ENCODE data around the gene ANP32A.
"Not testable (repeated sequence)": the region's sequence is repeated elsewhere in the genome, so short reads cannot be mapped to it uniquely, and the experiment has no call there.

Gene ANP32A

DNA sequence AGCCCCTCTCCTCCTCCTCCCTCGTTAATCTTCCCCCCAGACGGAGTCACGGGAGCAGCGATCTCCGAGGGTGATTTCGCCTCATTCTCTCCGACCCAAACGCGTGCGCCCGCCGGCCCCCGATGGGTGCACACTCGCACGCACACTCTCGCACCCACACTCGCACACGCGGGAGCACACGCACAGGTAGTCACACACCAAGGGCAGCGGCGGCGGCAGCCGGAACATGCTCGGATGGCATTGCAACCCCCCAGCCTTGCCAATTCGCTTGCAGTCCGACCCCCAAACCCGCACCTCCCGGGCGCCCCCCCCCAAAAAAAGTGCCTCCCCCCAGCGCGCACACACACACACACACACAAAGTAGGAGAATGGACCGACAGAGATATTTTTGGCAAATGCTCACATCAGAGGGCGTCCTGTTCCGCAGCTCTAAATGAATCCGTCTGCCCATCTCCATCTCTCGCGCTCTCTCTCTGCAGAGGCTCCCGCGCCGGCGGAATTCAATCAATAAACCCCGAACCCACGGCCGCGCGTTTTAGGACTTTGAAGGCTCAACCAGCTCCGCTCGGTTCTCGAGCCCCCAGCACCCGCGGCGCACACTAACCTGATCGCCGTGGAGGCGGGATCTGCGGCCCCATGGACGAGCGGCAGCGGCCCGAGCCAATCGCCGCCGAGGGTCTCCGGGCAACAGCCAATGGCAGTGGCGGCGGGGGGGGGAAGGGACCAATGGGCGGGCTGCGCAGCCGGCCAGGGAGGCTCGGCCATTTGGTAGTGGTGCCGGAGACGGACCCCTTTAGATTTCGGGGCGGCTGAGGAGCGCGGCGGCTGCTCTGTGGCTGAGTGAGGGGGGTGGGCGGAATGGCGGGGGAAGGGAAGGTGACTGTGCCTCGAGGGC lies at the start of gene ANP32A:
ANP32A (minus strand) TSS at position 601 of the 895 bp plus-strand sequence; CDS start at position 457, 144 bp downstream.
- peak; percentile 100 for DNase-seq (ENCODE audit: low spot score)

DNA sequence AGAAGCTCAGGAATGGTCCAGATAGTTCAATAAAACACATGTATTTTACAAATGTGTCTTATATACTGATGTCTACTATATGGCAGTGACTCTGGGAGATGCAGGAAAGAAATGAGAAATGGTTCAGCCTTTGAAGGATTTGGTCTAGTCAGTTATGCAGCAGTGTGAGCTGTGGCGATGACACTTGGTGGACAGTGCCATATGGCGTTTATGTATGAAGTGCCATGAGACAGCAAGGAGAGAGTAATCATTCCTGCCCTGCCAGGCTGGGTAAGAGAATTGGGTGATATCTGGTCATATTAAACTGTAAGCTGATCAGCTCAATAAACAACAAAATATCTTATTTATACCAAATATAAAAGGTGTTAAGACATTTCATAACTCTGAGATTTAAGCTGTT lies 47.6 kb upstream of the ANP32A start:
- DNase-seq (ENCODE audit: low spot score), result no peak

DNA sequence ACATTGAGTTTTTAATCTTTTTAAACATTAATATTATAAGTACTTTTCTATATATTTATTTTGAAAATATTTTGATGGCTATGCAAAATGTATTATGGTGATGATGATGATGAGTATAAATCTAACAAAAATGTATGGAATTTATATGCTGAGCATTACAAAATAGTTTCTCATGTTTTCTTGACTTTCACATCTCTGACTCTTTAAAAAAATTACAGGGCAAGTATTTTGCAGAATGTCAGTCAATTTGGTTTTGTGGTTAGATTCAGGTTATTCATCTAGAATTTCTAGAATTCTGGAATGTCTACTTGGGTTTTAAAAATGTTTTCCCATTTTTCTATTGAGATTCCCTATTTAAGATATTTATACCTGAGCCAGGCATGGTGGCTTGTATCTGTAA lies 41.7 kb upstream of the ANP32A start:
- DNase-seq (ENCODE audit: low spot score), result no peak

DNA sequence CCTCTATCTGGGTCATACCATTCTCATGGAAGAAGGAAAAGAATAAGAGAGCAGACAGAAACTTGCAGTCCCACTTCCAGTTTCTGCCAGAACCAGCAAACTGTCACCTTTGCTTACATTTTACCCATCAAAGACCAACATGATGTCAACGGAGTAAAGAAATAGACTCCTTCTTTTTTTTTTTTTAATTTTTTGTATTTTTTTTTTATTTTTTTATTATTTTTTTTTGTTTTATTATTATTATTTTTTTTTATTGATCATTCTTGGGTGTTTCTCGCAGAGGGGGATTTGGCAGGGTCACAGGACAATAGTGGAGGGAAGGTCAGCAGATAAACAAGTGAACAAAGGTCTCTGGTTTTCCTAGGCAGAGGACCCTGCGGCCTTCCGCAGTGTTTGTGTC lies 38.0 kb upstream of the ANP32A start:
- DNase-seq (ENCODE audit: low spot score), result not testable (repeated sequence)

DNA sequence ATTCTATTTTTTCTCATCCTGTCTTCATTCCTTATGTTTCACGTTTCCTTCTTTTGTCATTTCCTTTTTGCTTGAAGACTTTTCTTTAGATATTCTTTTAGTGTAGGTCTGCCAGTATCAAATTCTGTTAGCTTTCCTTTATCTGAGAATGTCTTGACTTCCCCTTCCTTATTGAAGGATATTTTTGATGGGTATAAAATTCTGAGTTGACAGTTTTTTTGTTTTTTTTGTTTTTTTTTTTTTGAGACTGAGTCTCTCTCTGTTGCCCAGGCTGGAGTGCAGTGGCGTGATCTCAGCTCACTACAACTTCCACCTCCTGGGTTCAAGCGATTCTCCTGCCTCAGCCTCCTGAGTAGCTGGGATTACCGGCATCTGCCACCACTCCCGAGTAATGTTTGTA lies 36.7 kb upstream of the ANP32A start:
- DNase-seq (ENCODE audit: low spot score), result not testable (repeated sequence)

DNA sequence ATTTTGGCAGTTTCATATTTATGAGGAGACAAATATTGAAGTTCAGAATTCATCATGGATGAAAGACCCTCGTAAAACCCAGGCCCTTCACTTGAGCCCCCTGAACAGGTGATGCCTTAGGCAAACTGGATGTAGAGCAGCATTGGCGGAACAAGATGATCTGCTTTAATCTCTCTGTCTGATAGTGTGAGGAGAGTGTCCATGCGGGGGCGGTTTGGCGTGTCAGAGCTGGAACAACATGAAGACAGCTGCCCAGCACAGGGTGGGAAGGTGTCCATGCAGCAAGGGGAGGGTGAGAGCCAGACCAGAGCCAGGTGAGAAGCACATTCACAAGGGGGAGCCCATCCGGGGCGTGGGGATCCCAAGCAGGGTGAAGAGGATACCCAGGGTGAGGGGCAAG lies 31.8 kb upstream of the ANP32A start:
- DNase-seq (ENCODE audit: low spot score), result no peak

DNA sequence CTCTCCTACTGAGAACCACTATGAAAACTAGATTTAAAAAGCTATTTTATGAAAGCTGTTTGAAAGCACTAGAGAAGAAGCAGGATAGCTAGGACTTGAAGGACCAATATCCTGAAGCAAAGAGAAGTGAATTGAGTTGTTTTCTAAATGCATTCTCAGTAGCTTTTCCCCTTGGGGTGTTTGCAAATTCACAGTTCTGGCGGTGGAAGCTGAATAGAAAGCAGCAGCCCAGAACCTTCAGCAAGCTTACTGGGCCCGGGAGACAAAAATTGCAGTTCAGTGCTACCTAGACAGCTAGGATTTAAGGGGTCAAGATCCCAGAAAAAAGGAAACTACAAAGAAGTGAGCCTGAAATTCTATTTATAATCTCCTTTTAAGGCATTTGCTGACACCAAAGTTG lies 31.3 kb upstream of the ANP32A start:
- no peak for DNase-seq (ENCODE audit: low spot score)

DNA sequence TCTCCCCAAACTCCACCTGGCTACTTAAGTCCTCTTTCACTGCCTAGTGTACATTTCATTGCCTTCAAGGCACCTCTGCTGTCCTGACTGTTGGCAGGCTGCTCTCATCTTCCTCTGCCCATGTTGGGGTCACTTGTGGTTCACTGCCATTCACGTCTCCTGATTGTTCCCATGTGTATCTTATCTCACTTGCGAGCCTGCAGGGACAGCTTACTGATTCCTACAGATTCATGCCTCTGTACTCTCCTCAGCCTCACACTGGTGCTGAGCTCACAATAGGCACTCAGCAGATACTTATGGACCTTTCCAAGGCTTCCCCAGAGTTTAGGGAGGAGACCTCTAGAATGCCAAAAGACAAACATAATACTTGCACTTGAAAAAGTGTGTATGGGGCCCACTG lies 28.8 kb upstream of the ANP32A start:
- DNase-seq (ENCODE audit: low spot score), result no peak

DNA sequence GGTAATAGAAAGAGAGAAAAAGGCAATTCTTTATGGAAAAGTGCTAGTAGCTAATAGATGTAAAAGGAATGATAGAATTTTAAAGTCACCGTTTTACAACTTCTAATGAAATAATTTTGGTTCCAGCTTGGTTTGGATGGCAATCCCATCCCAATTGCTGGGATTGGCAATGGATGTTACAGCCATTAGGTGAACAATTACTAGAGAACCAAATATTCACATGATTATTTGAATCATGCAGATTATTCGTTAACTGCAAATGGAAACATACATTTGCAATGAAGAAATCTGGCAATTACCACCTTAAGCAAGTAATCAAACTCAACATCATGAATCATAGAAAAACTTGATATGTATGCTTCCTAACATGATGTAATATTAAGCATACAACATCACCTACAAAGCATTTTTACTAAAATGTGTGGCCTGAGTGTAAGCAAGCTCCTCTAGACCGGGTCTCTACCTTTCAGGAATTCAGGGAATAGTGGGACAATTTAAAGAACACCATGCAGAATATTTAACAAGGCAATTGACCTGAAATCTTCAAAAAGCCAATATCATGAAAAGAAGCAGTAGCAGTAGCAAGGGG lies 26.2 kb upstream of the ANP32A start:
- no peak for DNase-seq (ENCODE audit: low spot score)

DNA sequence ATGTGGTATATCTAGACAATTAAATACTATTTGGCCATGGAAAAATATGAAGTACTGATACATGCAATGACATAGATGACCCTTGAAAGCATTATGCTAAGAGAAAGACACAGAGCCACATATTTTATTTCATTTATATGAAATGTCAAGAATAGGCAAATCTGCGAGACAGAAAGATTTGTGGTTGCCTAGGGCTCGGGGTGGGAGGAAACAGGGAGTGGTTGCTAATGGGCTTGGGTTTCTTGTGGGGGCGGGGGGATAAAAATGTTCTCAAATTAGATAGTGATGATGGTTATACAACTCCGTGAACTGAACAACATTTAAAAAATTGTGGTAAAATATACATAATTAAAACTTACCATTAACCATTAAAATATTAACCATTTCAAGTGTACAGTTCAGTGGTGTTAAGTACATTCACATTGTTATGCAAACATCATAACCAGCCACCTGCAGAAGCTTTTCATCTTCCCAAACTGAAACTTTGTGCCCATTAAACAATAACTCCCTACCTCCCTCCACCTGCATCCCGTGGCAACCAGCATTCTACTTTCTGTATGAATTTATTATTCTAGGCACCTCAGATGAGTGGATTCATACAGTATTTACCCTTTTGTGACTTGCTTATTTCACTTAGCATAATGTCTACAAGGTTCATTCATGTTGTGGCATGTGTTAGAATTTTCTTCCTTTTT lies 24.3 kb upstream of the ANP32A start:
- no peak for DNase-seq (ENCODE audit: low spot score)

DNA sequence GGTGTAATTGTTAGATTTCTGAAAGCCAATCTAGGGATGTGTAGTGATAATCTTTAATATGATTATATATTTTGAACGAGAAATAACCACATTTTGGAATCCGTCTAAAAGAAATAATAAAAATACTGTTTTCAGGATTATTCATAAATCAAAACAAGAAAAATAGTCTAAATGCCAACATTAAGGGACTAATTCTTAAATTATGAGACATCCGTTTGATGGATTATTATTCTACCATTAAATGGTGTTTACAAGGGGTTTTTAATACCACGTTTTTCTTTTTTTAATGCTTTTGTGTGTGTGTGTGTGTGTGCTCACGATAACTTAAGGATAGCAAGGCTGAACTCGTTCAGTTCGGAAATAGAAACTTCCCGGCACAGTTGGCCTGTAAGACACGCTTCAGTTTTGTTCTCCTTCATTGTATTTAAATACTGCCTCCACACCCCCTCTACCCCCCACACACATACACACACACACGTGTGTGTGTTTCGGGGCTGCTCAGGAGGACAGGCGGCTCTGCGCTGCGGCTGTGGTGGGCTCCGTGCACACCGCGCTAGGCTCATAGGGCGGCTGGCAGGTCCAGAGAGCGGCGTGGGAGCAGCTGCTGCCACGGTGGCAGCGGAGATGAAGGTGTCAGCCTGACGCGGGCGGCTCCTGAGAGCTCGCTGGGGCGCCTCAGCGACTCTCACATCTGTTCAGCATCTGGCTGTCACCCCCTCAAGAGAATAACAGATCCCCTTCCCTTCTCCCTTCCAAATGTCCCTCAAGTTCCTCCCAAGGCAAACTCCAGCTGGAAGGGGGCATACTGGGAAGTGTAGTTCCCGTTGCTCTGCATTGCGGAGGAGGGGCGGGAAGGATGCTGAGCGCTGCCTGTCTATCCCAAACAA lies 23.0 kb upstream of the ANP32A start:
- peak; percentile 25 for DNase-seq (ENCODE audit: low spot score)

DNA sequence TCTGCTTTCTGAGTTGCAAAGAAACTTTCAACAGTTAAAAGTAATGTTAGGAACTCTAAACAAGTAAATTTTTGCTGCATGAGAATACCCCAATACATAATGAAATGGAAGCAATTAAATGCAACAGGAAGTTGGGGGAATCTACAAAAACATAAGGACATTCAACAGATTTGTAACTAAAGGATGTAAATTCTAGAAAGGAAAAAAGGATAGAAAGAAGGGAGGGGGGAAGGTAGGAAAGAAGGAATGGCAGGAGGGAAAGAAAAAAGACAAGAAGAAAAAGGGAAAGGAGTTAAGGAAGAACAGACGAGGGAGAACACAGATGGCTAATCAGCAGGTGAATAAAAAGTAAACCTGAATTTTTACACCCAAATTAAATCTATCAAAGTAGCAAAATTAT lies 22.3 kb upstream of the ANP32A start:
- no peak for DNase-seq (ENCODE audit: low spot score)

DNA sequence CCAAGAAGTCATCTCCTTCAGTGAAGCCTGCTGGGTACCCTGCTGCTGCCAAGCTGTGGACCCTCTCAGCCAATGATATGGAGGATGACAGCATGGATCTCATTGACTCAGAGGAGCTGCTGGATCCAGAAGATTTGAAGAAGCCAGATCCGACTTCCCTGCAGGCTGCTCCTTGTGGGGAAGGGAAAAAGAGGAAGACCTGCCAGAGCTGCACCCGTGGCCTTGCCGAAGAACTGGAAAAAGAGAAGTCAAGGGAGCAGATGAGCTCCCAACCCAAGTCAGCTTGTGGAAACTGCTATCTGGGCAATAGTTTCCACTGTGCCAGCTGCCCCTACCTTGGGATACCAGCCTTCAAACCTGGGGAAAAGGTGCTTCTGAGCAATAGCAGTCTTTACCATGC lies 13.7 kb upstream of the ANP32A start:
- DNase-seq (ENCODE audit: low spot score), result no peak

DNA sequence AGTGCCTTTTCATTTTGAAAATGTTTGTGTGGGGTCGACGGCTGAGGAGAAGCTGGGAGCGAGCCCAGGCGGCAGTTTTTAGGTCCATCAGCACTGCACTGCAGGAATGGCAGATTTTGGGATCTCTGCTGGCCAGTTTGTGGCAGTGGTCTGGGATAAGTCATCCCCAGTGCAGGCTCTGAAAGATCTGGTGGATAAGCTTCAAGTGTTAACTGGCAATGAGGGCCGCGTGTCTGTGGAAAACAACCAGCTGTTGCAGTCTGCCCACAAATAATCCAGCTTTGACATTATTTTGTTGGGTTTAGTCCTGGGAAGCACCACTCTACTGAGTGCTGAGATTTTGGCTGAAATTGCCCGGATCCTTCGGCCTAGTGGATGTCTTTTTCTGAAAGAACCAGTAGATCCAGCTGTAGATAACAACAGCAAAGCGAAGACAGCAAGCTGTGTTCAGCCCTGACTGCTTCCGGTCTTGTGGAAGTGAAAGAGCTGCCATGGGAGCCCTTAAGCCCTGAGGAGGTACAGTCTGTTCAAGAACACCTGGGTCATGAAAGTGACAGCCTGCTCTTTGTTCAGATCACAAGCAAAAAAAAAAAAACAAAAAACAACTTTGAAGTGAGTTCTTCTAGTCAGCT lies 13.1 kb upstream of the ANP32A start:
- DNase-seq (ENCODE audit: low spot score), result no peak

DNA sequence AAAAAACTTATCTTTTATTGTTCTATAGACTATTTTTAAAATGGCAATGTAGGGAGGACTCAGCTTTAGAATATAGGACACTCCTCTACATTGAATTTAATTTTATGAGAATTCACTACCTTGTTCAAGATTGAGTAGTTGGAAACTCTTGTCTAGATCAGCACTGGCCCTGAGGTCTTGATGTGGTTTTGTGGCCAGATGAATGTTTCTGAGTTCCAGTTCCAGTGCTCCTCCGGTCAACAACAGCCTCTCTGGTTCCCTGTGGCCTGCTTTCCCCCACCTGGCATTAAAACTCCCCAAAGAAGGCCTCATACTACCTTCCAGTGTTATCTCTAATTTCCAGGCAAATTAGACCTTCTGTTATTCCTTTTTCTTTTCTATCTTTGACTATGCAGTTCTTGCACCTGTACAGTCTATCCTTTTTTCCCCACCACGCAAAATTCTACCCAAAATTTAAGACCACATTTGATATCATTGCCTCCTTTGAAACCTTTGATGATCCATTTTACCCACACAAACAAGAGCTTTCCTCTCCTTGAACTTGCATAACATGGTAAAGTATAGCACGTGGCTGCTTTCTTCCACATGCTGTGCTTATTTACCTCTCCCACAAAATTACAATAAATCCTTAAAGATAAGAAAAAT lies 9.6 kb upstream of the ANP32A start:
- DNase-seq (ENCODE audit: low spot score), result no peak

DNA sequence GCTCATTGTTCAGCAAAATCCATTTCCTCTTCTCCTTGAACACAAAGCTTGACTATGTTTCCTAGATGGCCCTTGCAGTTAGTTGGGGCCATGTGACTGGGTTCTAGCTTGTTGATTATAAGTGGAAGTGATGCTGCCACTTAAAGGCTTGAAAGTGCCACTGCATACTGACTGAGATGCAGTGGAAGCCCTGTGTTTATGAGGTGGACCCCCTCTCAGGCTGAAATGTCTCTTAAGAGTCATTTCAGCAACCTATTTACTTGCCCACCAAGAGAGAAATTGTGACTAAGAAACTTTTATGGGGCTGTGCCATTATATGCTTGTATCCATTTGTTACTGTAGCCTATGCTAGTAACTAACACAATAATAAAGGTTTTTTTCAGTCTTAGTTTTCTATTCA lies 8.4 kb upstream of the ANP32A start:
- no peak for DNase-seq (ENCODE audit: low spot score)

DNA sequence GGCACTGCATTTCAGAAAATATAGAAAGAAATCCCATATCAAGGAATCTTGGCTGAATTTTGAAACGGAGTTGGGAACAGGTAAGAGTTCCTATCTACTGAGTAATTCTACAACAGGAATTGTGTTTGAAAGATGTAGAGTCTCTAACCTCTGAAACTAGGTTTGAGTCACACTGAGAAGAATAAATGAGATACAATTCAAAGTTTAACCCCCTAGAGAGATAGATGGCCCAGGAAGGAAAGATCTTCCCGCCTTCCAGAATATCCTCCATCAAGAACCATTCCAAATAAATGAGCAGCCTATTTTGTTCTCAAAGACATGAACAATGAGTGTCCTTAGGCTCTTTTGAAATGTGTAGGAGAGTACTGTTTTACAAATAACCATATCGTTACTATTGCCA lies 2.9 kb upstream of the ANP32A start:
- DNase-seq (ENCODE audit: low spot score), result no peak

DNA sequence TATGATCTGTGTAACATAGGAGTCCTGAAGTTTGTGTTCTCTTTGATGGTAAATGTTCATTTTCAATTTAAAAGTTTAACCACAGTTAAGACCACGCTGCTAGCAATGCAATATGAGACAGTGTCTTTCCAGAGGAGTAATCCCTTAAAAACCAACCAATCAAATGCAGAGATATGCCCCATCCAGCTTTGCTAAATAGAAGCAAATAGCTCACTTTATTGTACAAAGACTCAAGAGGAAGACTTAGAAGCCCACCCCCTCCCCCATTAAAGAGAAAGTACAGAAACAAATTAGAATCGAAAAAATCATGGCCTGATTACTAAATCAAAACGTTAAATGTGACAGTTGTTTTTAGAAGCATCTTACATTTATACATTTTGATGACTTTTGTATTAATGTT lies 2.1 kb upstream of the ANP32A start:
- no peak for DNase-seq (ENCODE audit: low spot score)

DNA sequence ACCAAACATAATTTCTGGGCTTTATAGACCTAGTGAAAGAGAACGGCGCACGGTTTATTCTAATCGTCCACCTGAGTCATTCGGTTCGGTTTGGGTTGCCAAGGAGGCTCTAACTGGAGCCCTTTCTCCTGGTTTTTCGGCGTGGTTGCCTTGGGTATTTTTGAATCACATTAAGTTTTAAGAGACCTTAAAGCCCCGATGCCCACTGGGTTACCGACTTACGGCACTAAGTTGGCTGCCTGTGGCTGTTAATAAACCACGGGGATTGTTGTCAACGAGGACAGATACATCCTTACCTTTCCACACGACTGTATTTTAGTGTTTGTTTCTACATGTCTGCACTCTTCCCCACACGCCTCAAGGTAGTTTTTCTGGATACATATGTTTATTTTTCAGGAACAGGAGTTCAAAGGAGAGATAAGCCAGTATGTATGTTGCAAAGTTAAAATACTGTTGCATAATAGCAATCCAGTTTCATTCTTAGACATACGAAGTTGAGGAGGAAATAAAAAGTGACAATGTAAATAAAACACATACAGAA lies 1.2 kb upstream of the ANP32A start:
- no peak for DNase-seq (ENCODE audit: low spot score)

DNA sequence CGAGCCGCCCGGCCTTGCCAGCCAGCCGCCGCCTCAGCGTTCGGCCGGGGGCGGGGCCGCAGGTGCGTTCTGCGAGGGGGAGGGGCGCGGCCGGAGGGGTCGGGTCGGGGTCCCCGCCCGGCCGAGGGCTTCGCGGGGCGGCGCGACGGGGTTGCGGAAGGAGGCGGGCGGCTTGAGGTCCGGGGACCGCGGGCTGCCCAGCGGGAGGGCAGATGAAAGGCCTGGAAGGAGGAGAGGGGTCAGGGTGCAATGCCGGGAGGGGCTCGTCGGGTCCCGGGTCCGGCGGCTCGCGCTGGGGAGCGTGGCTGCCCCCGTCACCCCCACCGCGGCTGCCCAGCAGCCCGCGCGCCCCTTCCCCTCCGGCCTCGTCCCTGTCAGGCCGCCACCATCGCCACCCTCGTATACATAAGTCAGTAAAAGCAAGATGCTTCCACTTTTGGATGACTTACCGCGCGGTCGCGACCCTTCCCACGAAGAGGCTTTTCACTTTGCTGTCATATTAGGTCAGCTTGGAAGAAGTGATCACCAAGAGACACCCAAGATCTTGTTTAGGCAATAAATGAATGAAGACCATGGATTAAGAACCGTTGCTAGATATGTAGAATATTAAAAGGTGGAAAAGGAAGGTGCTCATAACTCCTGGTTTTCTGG lies 620 bp upstream of the ANP32A start:
- no peak for DNase-seq (ENCODE audit: low spot score)

Measured in GM03348 (cell line).